GM19455 (cell line): Measurements from ENCODE around the gene DCHS2.

Experiments used
- ATAC-seq: cut with Tn5 transposase; IDR thresholded peaks from one replicate; pipeline ENCODE4 v1.9.1; 2021; ENCODE audit not compliant: unreplicated experiment

Gene DCHS2

GRCh38 chr4:154399259-154399974, 92.2 kb downstream of the DCHS2 start:
- no peak for ATAC-seq

GRCh38 chr4:154390324-154390723, 101.3 kb downstream of the DCHS2 start:
- no peak for ATAC-seq

GRCh38 chr4:154389148-154389547, 102.5 kb downstream of the DCHS2 start:
- no peak for ATAC-seq

- no peak for ATAC-seq
These were observed 107.6 kb downstream of the DCHS2 start for GRCh38 chr4:154384012-154384411.

GRCh38 chr4:154376486-154376885, 115.1 kb downstream of the DCHS2 start:
- no peak for ATAC-seq

GRCh38 chr4:154368060-154368459, 123.5 kb downstream of the DCHS2 start:
- ATAC-seq = peak; percentile 69

- peak; percentile 35 for ATAC-seq
These were observed 123.9 kb downstream of the DCHS2 start for GRCh38 chr4:154367659-154368058.

- no peak for ATAC-seq
These were observed 124.6 kb downstream of the DCHS2 start for GRCh38 chr4:154366956-154367355.

- ATAC-seq = no peak
These were observed 127.3 kb downstream of the DCHS2 start for GRCh38 chr4:154364066-154364845.

GRCh38 chr4:154361450-154361849, 130.1 kb downstream of the DCHS2 start:
- no peak for ATAC-seq

- no peak for ATAC-seq
These were observed 131.1 kb downstream of the DCHS2 start for GRCh38 chr4:154360491-154360890.

GRCh38 chr4:154354883-154355282, 136.7 kb downstream of the DCHS2 start:
- no peak for ATAC-seq

GRCh38 chr4:154349829-154350228, 141.8 kb downstream of the DCHS2 start:
- ATAC-seq = no peak

GRCh38 chr4:154348657-154349056, 142.9 kb downstream of the DCHS2 start:
- ATAC-seq = no peak

GRCh38 chr4:154345359-154345758, 146.2 kb downstream of the DCHS2 start:
- no peak for ATAC-seq

- ATAC-seq = no peak
These were observed 146.9 kb downstream of the DCHS2 start for GRCh38 chr4:154344686-154345085.

GRCh38 chr4:154343651-154344050, 147.9 kb downstream of the DCHS2 start:
- no peak for ATAC-seq

- ATAC-seq = no peak
These were observed 150.2 kb downstream of the DCHS2 start for GRCh38 chr4:154341448-154341847.

GRCh38 chr4:154335588-154335987, 156.0 kb downstream of the DCHS2 start:
- ATAC-seq = no peak

- peak; percentile 73 for ATAC-seq
These were observed 158.7 kb downstream of the DCHS2 start for GRCh38 chr4:154332681-154333421.

- no peak for ATAC-seq
These were observed 161.7 kb downstream of the DCHS2 start for GRCh38 chr4:154329939-154330338.
